ENCODE results near the gene SERPINA5.
"Not testable (repeated sequence)": the region's sequence is repeated elsewhere in the genome, so short reads cannot be mapped to it uniquely, and the experiment has no call there.

DNA sequence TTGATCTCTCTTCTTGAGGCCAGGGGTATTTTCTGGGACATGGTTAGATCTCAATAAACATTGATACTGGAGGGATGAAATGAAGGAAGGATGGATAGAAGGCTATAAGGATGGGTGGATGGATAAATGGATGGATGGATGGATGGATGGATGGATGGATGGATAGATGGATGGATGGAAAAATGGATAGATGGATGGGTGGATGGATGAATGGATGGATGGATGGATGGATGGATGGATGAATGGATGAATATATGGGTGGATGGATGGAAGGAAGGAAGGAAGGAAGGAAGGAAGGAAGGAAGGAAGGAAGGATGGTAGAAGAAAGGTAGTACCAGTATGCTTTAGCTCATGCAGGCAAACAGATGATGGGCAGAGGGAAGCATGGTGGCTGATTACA, 3.8 kb upstream of the SERPINA5 start:
- TF ChIP-seq, protein P1, sequence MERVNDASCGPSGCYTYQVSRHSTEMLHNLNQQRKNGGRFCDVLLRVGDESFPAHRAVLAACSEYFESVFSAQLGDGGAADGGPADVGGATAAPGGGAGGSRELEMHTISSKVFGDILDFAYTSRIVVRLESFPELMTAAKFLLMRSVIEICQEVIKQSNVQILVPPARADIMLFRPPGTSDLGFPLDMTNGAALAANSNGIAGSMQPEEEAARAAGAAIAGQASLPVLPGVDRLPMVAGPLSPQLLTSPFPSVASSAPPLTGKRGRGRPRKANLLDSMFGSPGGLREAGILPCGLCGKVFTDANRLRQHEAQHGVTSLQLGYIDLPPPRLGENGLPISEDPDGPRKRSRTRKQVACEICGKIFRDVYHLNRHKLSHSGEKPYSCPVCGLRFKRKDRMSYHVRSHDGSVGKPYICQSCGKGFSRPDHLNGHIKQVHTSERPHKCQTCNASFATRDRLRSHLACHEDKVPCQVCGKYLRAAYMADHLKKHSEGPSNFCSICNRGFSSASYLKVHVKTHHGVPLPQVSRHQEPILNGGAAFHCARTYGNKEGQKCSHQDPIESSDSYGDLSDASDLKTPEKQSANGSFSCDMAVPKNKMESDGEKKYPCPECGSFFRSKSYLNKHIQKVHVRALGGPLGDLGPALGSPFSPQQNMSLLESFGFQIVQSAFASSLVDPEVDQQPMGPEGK (CRISPR knock-in tag; IDR thresholded peaks at IDR 0.05; ENCODE audit: borderline replicate concordance) = not testable (repeated sequence)
- TF ChIP-seq ZNF565 (CRISPR knock-in tag; conservative IDR thresholded peaks at IDR 0.05; ENCODE audit: low read depth); ARNTL (CRISPR knock-in tag; IDR thresholded peaks at IDR 0.05; ENCODE audit: borderline replicate concordance, low read depth); RARB (CRISPR knock-in tag; IDR thresholded peaks at IDR 0.05): not testable (repeated sequence)
